HepG2 (cell line): ENCODE results near the gene ROS1. TPM values are rescaled to one million over a fixed set of nuclear protein-coding genes. Genes with fewer than 3 reads are reported as not detected.
A peak's percentile ranks its signal among the peaks of the same experiment; 100 is the strongest.

ENCODE experiments used
- BCL6 ChIP-seq: IDR thresholded peaks from 2 replicates; pipeline ENCODE4 v1.6.1; 2016; ENCODE audit warnings: missing genetic modification reagents, missing compliant biosample characterization
- BRCA1 ChIP-seq: sonication (generic); formaldehyde crosslinking; IDR thresholded peaks from 2 replicates; pipeline ENCODE4 v1.4.0; 2020; ENCODE audit warnings: missing genetic modification reagents
- CEBPB ChIP-seq: IDR thresholded peaks from 2 replicates; pipeline ENCODE4 v1.6.1; 2011; ENCODE audit warnings: low read depth, low read length, improper control_type of control experiment, borderline replicate concordance
- CHCHD3 ChIP-seq: sonication (generic); formaldehyde crosslinking; IDR thresholded peaks from 2 replicates; pipeline ENCODE4 v1.8.0; 2022; ENCODE audit warnings: mild to moderate bottlenecking, missing genetic modification reagents, moderate library complexity
- FOXA3 ChIP-seq: IDR thresholded peaks from 2 replicates; pipeline ENCODE4 v1.6.1; 2016; ENCODE audit warnings: missing genetic modification reagents, missing compliant biosample characterization
- GFI1 ChIP-seq: sonication (generic); formaldehyde crosslinking; IDR thresholded peaks from 2 replicates; pipeline ENCODE4 v1.5.0; 2020; ENCODE audit warnings: missing genetic modification reagents, mild to moderate bottlenecking, borderline replicate concordance
- HHEX ChIP-seq: IDR thresholded peaks from 2 replicates; pipeline ENCODE4 v1.6.1; 2016; ENCODE audit warnings: control low read depth
- NR2F1 ChIP-seq, 2 experiments: fragments of 450-650 bp in 1 of 2; formaldehyde crosslinking in 1 of 2; IDR thresholded peaks; 2 replicates each; pipeline versions ENCODE4 v1.5.0 to v1.6.1; 2016 to 2020; ENCODE audit warnings: mild to moderate bottlenecking in 1 of 2, missing compliant biosample characterization in 1 of 2, missing genetic modification reagents in 1 of 2, moderate library complexity in 1 of 2
- NR2F2 ChIP-seq: IDR thresholded peaks from 2 replicates; pipeline ENCODE4 v1.6.1; 2012; ENCODE audit warnings: low read depth, inconsistent platforms, borderline replicate concordance
- RARA ChIP-seq: IDR thresholded peaks from 2 replicates; pipeline ENCODE4 v1.6.1; 2016; ENCODE audit warnings: missing genetic modification reagents, missing compliant biosample characterization
- SOX13 ChIP-seq, 3 experiments: fragments of 450-650 bp in 1 of 3; sonication (generic) in 1 of 3; formaldehyde crosslinking in 1 of 3; IDR thresholded peaks in 2 of 3; conservative IDR thresholded peaks in 1 of 3; 2 replicates each; pipeline versions ENCODE4 v1.5.0 to v1.6.1; 2016 to 2020; ENCODE audit warnings: antibody characterized with exemption in 1 of 3, mild to moderate bottlenecking in 1 of 3, missing compliant biosample characterization in 1 of 3, missing genetic modification reagents in 1 of 3, moderate library complexity in 1 of 3
- SOX5 ChIP-seq: IDR thresholded peaks from 2 replicates; pipeline ENCODE4 v1.6.1; 2016; ENCODE audit warnings: borderline replicate concordance
- SOX6 ChIP-seq, 2 experiments: fragments of 450-650 bp in 1 of 2; sonication (generic) in 1 of 2; formaldehyde crosslinking in 1 of 2; IDR thresholded peaks; 2 replicates each; pipeline versions ENCODE4 v1.4.0 to v1.6.1; 2017 to 2020; ENCODE audit warnings: antibody characterized with exemption in 1 of 2, mild to moderate bottlenecking in 1 of 2, missing genetic modification reagents in 1 of 2
- SUZ12 ChIP-seq: fragments of 150-350 bp; IDR thresholded peaks from 2 replicates; pipeline ENCODE4 v1.6.1; 2014; ENCODE audit warnings: low read depth, low read length
- ZBTB40 ChIP-seq, 2 experiments: fragments of 450-650 bp in 1 of 2; sonication (generic) in 1 of 2; formaldehyde crosslinking in 1 of 2; IDR thresholded peaks; 2 replicates each; pipeline versions ENCODE4 v1.6.1 to v1.8.0; 2016 to 2022; ENCODE audit warnings: antibody characterized with exemption in 1 of 2, mild to moderate bottlenecking in 1 of 2, missing genetic modification reagents in 1 of 2
- ZBTB49 ChIP-seq: sonication (generic); formaldehyde crosslinking; IDR thresholded peaks from 2 replicates; pipeline ENCODE4 v1.4.0; 2020; ENCODE audit warnings: missing genetic modification reagents, borderline replicate concordance
- ZMYM2 ChIP-seq: sonication (generic); formaldehyde crosslinking; IDR thresholded peaks from 2 replicates; pipeline ENCODE4 v1.8.0; 2022; ENCODE audit warnings: mild to moderate bottlenecking, missing genetic modification reagents
- ZNF30 ChIP-seq: sonication (generic); formaldehyde crosslinking; IDR thresholded peaks from 2 replicates; pipeline ENCODE4 v1.5.0; 2020; ENCODE audit warnings: mild to moderate bottlenecking, missing genetic modification reagents
- ZNF562 ChIP-seq: sonication (generic); formaldehyde crosslinking; IDR thresholded peaks from 2 replicates; pipeline ENCODE4 v1.8.0; 2022; ENCODE audit warnings: missing genetic modification reagents, borderline replicate concordance
- polyA plus RNA-seq, 8 experiments: library from polyadenylated mRNA; depleted of rRNA in 3 of 8; stranded (reverse) in 7 of 8; unstranded in 1 of 8; fragments of >200 nt; fragmentation: Illumina TruSeq in 4 of 8; extraction: Trizol in 4 of 8; gene quantifications; 2 replicates each; pipeline versions ENCODE4 v1.2.1 to v1.2.3, GENCODE V29; 2011 to 2016; ENCODE audit warnings: low read depth in 4 of 8, missing spikeins in 1 of 8, mixed read lengths in 1 of 8; ENCODE audit not compliant: insufficient read depth in 1 of 8
- total RNA-seq, 5 experiments: library from RNA; depleted of rRNA; stranded (reverse); fragments of >200 nt; fragmentation: Illumina TruSeq; extraction: Trizol; gene quantifications; 2 replicates each; pipeline ENCODE4 v1.2.3, GENCODE V29; 2016; ENCODE audit warnings: low read depth in 1 of 5

ROS1 gene
- total and polyA plus RNA-seq, 2 of the 13 experiments (the other 11 are each of a cell fraction or from before 2014, with no cell fraction given) = not detected

- TF ChIP-seq ZBTB40 (IDR thresholded peaks at IDR 0.05) = no peak
- no peak for TF ChIP-seq ZBTB40 (CRISPR knock-in tag; IDR thresholded peaks at IDR 0.05)
- TF ChIP-seq SOX5 (CRISPR knock-in tag) = peak; percentile 40
- TF ChIP-seq FOXA3 (CRISPR knock-in tag) = peak; percentile 53; the same call in 1 of the 2 replicates
- TF ChIP-seq ZMYM2 = no peak
- peak in 1 of 2 experiments; percentile 71; a peak in 2 of 4 replicates for TF ChIP-seq NR2F1 (CRISPR knock-in tag; IDR thresholded peaks at IDR 0.05)
- 0 out of 2 replicates have a peak, but pooled peaks have one; percentile 19 for TF ChIP-seq HHEX (CRISPR knock-in tag)
- TF ChIP-seq CEBPB = peak; percentile 67; the same call in 1 of the 2 replicates
- TF ChIP-seq NR2F2 = peak; percentile 57; the same call in 1 of the 2 replicates
- TF ChIP-seq BCL6 (CRISPR knock-in tag) = peak; percentile 56
- no peak for TF ChIP-seq CHCHD3 (CRISPR knock-in tag)
- TF ChIP-seq SOX6 (IDR thresholded peaks at IDR 0.05) = no peak
- peak; percentile 47; the same call in 1 of the 2 replicates for TF ChIP-seq SOX6 (CRISPR knock-in tag; IDR thresholded peaks at IDR 0.05)
- no peak for TF ChIP-seq SUZ12
- peak; percentile 70 for TF ChIP-seq RARA (CRISPR knock-in tag)
- TF ChIP-seq ZNF562 (CRISPR knock-in tag) = no peak
- no peak for TF ChIP-seq ZNF30 (CRISPR knock-in tag)
- TF ChIP-seq GFI1 (CRISPR knock-in tag) = peak; percentile 66; the same call in 1 of the 2 replicates
- TF ChIP-seq ZBTB49 (CRISPR knock-in tag) = no peak
- TF ChIP-seq BRCA1 (CRISPR knock-in tag) = no peak
- TF ChIP-seq SOX13 (IDR thresholded peaks at IDR 0.05) = no peak
- TF ChIP-seq SOX13 (CRISPR knock-in tag; conservative IDR thresholded peaks at IDR 0.05 in 1 of 2, IDR thresholded peaks at IDR 0.05 in 1 of 2) = peak in 1 of 2 experiments; percentile 41; a peak in 1 of 4 replicates
Observed at GRCh38 chr6:117396228-117396627, 29.5 kb downstream of the ROS1 start (continued).
